NCI-H345 (cell line): ENCODE results near the gene STUM.

ENCODE experiments used
- DNase-seq: peaks from one replicate; lab custom pipeline; 2025; lab: John Stamatoyannopoulos, UW

The STUM gene

DNA sequence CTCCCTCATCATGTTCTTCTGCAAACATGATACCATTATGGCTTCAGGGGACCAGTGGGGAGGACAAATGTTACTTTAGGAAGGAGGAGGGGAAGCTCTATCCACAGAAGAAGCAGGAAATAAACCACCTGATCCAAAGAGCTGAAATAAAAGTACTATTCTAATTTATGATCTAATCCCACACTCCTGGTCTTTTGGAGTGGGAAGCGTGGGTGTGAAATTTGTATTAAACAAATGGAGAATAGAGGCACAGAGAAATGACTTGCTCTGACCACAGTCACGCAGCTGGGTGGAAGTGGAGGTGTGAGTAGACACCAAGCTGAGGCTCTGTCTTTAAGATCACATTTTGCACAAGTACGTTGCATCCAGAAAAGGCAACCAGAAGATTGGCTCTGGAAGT is 14.5 kb upstream of the STUM start:
- no peak for DNase-seq

- DNase-seq, result no peak
Measured at GRCh38 chr1:226534645-226535044, 13.9 kb upstream of the STUM start.

GRCh38 chr1:226535666-226536065 is 12.9 kb upstream of the STUM start:
- peak; percentile 7 for DNase-seq

DNA sequence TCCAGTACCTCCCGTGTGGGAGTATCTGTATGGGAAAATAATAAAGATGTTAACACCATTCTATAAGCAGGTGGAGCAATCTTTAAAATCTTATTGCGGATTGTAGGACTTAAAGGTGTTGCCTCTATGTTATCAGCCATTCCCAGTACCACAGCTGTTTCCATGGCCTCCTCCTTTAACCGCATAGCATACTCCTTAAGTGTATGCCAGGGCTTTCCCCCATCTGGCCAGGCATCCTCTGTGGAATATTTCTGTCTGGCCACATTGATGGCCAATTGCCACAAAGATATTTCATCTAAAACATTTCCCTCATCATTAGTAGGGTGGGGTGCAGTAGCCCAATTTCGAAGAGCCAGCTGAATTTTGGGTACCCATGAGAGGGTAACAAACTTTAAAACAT is 7.3 kb upstream of the STUM start:
- no peak for DNase-seq

GRCh38 chr1:226541631-226542622 is 6.6 kb upstream of the STUM start:
- peak; percentile 60 for DNase-seq

DNA sequence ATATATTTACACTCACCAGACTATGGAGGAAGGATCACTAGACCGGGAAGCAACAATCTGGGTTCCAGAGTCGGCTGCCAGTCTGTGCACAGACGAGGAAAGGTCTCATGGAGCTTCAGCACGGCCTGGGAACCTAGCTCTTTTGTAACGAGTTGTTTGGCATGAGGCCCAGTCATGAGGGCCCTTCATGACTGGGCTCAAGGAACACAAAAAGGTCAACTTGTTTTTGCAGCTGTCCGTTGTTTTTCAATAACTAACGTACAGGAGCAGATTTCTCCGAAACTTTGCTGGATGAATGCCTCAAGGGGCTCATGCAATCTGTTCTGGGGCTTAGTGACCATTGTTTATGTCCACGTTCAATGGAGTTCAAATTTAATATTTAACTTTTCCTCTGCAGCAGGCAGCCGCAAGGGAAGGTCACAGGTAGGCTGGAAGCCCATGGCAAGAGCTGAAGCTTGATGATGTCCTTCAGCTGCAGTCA is 5.9 kb upstream of the STUM start:
- DNase-seq, result peak; percentile 82

DNA sequence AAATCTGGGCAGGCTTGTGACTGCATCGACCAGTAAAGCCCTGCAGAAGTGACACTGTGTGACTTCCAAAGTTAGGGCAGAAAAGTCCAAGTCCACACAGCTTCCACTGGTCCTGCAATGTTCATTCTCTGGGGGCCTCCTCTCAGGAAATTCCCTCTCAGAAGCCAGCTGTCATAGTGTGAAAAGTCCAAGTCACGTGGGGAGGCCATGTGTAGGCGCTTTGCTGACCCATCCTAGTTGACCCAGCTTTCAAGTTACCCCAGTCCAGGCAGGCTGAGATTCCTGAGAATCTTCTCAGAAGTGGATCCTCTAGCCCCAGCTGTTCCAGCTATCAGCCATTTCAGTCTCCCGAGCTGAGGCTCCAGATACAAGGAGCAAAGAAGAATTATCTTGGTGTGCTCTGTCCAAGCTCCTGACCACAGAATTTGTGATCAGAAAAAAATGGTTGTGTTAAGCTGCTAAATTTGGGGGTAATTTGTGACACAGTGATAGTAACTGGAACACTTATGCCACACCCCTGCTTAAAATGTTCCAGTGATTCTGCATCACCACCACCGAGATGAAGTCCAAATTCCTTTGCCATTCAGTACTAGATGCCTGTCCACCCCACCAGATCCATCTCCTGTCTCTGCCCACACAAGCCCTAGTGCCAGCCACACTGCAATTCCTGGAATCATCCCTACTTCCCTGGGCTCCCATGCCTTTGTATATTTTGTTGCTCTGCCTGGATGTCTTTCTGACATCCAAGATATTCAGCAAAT is 2.5 kb upstream of the STUM start:
- no peak for DNase-seq

- DNase-seq, result no peak
Measured at GRCh38 chr1:226546926-226547325, 1.6 kb upstream of the STUM start.

DNA sequence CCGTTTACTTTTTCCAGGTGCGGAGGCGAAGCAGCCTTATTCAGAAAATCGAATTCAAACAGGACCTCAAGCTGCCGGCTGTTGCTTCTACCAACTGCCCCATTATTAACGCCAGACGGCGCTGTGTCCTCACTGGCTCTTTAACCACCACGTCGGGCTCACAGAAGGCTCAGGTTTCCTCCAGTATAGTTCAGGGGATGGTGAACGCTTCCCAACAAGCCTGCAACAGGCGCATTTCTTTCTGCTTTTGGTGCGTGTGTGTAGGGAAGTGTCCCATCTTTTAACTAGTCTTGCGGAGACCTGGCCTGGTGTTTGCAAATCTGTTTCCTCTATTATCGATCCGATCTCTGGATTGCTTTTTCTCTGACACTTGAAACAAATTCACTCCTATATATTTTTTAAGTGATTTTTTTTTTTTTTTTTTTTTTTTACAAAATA is 791 bp upstream of the STUM start:
- DNase-seq, result peak; percentile 93

GRCh38 chr1:226549094-226549936 is 751 bp downstream of the STUM start:
- no peak for DNase-seq

GRCh38 chr1:226549937-226550671 is 1.5 kb downstream of the STUM start:
- peak; percentile 76 for DNase-seq

GRCh38 chr1:226550672-226551041 is 2.1 kb downstream of the STUM start:
- DNase-seq, result no peak

GRCh38 chr1:226551299-226551698 is 2.7 kb downstream of the STUM start:
- peak; percentile 76 for DNase-seq

DNA sequence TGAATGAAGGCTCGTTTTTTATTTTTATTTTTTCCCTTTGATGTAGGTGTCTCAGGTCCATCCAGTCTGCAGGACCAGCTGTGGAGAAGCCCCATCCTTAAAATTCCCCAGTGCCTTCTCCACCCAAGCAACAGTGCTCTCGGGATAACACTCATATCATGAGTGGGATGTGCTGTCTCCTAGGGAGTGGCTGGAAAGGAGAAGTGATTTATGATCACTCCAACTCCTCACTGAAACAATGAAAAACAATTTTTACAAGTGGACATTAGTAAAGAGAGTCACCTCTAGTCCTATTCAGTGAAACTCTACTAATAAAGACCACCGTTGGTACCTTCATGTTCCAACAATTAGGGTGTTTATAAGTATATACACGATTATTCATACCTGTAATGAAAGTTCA is 3.5 kb downstream of the STUM start:
- no peak for DNase-seq

DNA sequence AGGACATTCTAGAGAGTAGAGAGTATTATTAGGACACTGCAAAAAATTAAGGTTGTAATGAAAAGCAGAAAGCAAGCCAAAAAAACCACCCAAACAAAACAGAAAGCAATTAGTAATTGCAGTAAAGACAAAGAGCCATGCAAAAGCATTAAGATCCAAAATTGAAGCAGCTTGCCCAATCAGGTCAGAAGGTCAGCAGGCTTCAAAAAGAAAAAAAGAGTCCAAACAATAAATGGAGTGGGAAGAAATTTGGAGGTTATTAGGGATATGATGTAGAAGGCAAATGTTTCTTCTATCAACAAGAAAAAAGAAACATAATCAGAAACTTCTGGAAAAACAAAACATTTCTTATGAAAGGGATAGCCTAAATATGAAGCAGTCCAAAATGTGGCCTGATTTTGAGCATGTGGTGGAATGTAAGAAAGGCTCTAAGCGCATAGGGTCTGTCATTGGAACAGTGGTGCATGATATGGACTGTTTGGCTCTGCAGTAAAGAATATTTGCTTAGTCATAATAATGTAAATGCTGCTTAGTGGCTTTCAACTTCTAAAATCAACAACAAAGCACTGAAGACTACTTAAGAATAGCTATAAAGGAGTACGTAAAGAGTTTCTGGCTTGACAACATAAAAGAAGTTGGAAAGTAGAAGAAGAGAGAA is 4.8 kb downstream of the STUM start:
- DNase-seq, result no peak

DNA sequence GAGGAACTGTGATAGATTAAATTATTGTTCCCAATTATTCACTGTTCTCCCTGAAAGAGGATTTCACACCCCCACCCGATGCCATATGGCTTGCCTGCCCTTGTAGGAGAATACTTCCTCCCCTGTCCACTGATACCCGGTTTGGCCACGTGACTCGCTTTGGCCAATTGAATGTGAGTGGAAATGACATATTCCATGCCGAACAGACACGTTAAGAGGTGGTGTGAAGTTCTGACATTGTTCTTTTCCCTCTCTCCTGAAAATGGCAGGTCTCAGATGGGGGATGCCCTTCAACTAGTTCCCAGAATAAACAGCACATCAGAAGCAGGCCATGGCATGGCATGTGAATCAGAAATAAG is 5.3 kb downstream of the STUM start:
- DNase-seq, result no peak

- no peak for DNase-seq
Measured at GRCh38 chr1:226555092-226555491, 6.5 kb downstream of the STUM start.

DNA sequence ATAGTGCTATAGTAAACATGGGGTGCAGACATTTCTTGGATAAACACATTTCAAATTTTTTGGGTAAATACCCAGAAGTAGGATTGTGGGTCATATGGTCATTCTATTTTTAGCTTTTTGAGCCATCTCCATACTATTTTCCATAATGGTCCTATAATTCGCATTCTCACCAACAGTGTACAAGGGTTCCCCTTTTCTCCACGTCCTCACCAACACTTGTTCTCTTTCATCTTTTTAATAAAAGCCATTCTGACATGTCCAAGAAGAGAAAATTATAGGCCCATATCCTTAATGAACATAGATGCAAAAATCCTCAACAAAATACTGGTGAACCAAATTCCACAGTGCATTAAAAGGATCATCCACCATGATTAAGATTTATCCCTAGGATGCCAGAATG is 8.9 kb downstream of the STUM start:
- DNase-seq, result no peak

GRCh38 chr1:226558036-226558650 is 9.6 kb downstream of the STUM start:
- no peak for DNase-seq

GRCh38 chr1:226560243-226560642 is 11.7 kb downstream of the STUM start:
- no peak for DNase-seq
